Esophagus squamous epithelium (tissue), 4 donors: ENCODE results near the gene TRIM63.

ENCODE experiments used
- CTCF ChIP-seq, 6 experiments: fragments of 450-650 bp in 4 of 6; fragments of 200-600 bp in 2 of 6; sonication (generic) in 2 of 6; IDR thresholded peaks; one replicate each; pipeline ENCODE4 v1.5.1; 2016 to 2019; ENCODE audit warnings: antibody characterized with exemption in 6 of 6, mild to moderate bottlenecking in 4 of 6, moderate library complexity in 4 of 6
- POLR2A ChIP-seq, 4 donors: fragments of 450-650 bp; IDR thresholded peaks; one replicate each; pipeline ENCODE4 v1.6.1; 2017; ENCODE audit warnings: antibody characterized with exemption in 4 of 4, mild to moderate bottlenecking in 4 of 4, moderate library complexity in 3 of 4

DNA sequence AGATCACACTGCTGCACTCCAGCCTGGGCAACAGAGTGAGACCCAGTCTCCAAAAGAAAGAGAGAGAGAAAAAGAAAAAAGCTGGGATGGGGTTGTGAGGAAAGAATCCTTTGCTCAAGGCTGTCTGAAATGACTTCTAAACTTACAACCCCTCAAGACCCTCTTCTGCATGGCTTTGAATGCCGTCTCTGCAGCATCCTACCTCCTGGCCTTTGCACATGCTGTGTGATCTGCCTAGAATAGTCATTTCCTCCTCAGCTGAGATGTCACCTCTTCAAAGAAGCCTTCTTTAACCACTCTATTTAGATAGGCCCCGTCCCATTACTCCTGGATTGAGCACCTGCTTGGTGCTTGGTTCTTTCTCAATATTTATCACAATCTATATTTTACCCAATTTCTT lies 17.4 kb upstream of the TRIM63 start:
- TF ChIP-seq CTCF (IDR thresholded peaks at IDR 0.05) (no peak), POLR2A (IDR thresholded peaks at IDR 0.05) (no peak)
